GM21619 (cell line): ENCODE results near the gene CHERP.
A peak's percentile ranks its signal among the peaks of the same experiment; 100 is the strongest.
"Not testable (repeated sequence)": the region's sequence is repeated elsewhere in the genome, so short reads cannot be mapped to it uniquely, and the experiment has no call there.

Source experiments
- ATAC-seq: cut with Tn5 transposase; IDR thresholded peaks from one replicate; pipeline ENCODE4 v1.9.1; 2021; ENCODE audit not compliant: unreplicated experiment

Gene CHERP

DNA sequence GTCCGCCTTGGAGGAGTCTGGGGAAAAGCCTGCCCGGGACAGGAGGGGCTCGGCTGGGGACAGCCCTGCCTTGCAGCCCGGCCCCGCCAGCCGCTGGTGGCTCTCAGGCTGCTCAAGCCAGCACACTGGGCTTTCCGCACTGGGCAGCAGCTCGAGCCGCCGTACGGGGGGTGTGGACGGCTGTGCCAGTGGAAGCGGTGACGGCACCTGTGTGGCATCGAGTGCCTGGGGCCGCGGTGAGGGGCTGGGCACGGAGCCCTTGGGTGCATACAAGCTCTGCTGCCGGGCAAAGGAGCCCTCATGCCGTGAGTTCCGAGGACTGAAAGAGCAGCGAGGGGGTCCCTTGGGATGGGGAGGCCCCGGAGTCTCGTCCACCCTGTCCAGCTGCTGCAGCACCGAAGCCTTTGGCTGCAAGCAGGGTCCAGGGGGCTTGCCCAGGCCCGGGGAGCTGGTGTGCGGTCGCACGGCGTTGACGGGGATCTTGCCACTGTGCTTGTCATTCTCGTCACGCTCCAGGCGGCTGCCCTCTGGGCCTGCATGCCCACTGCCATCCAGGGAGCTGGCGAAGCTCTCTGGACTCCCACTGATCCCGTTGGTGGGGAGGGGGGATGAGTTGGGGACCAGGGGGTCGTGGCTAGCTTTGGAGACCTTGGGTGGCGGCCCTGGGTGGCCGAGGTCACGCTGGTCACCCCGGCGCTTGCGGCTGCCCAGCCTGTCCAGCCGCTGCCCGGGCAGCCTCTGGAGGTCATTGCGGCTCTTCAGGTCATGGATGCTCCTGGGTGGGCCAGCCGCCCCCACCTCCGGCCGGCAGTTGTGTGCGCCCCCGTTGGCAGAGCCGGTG, 34.7 kb upstream of the CHERP start:
- ATAC-seq: no peak

DNA sequence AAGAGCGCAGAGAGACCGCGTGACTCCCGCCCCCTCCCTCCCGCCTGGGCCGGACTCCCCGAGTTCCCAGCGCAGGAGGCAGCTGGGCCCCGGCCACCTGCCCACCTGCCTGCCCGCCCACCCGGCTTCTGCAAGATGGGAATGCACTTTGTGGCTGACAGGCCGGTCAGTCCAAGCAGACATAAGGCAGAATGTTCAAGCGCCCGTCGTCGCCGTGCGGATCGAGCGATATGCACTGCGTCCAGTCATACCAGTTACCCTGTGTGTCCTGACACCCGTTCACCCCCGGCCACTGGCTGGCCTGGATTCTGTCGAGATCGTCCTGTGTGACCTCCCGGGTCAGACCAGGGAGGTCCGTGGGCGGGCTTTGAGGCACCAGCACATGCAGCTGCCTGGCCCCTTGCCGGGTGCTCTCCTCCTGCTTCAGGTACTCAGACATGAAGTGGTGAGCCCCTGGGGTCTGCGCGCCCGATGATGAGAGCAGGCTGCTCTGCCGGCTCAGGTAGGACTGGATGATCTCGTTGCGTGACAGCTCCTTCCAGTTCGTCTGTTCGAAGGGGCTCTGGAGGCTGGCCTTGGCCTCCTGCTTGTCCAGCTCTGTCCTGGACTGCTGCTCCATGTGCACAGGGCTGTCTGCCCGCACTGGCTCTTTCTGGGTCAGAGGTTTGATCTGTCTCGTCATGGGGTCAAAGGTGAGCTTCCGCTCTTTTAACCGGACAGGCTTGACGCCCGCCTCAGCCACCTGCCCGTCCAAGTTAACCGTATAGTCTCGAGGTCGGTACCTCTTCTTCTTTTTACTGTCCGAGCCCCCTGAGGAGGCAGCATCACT, 33.8 kb upstream of the CHERP start:
- ATAC-seq: no peak

DNA sequence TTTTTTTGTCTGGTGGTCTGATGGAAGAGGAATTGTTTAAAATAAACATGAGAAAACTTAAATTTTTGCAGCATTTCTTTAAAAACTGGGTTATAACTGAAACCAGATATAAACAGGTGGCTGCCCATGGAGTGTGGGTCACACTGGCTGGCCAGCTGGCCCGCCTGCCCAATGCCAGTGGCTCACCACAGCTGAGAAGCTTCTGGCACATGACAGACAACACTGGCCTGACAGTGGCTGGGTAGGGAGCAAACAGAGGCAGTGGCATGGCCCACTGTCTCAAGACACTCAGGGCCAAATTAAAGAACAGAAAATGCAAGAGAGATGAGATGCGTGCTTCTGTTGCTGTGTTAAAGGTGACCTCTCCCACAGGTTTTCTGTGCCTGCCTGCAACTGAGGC, 33.0 kb upstream of the CHERP start:
- no peak for ATAC-seq

GRCh38 chr19:16573925-16574324, 31.7 kb upstream of the CHERP start:
- ATAC-seq: no peak

- ATAC-seq: no peak
Observed at GRCh38 chr19:16573296-16573695, 31.1 kb upstream of the CHERP start.

DNA sequence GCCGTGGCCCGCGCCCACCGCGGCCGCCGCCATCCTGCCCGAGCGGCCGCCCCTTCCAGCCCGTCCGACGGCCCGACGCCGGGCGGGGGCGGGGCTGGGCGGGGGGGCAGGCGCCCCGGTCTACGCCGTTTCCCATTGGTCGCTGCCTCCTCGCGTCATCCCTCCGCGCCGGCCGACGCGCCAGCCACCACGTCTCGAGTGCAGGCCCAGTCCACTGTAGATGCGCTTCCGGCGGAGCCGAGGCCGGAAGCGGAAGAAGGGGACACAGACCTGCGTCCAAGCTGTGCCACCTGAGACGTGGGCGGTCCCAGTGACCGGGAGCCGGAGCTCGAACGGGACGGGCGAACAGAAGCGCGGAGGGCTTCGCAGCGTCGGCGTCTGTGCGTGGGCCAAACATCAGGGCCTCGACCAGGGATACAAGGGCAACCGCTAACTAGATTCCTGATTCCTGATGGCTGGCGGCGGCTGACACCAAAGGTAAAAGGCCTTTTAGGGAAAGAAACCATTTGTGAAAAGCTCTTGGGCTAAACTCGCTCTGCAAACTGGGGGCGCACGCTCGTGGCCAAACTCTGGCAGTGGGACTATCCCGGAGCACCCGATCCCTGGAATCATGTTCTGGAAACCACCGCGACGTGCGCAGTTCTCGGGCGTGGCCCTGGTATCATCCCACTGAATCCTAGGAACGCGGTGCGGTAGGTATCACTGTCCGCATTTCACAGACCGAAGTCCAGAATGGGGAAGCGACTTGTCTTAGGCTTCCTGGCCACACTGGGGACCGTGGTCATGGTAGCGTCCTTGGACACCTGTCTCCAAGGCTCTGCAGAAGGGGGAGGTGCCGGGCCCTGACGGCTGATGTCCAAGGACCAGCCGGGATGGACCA, 30.3 kb upstream of the CHERP start, which contains the start of gene SLC35E1:
Gene SLC35E1, minus strand, starts transcription at position 84 of the 880 bp plus-strand sequence. Its CDS starts 51 bp downstream, at position 33.
- peak; percentile 84 for ATAC-seq

- ATAC-seq: peak; percentile 20
Observed at GRCh38 chr19:16571822-16572331, 29.6 kb upstream of the CHERP start.

DNA sequence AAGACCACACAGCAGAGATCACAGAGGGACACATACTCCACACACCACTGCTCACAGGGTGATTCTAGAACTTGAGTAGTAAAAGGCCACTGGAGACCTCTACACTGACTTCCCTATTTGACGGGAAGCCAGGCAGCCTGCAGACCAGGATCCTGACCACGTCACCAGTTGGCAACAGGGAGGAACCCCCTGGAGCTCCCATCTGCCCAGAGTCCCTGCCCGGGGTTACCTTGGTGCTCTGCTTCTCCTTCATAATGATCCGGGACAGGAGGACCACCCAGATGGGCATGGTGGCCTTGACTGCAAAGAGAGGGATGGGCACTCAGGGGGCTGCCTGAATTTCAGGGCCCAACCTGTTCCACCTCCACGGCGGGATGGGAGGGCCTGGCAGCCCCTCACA, 29.0 kb upstream of the CHERP start:
- no peak for ATAC-seq

DNA sequence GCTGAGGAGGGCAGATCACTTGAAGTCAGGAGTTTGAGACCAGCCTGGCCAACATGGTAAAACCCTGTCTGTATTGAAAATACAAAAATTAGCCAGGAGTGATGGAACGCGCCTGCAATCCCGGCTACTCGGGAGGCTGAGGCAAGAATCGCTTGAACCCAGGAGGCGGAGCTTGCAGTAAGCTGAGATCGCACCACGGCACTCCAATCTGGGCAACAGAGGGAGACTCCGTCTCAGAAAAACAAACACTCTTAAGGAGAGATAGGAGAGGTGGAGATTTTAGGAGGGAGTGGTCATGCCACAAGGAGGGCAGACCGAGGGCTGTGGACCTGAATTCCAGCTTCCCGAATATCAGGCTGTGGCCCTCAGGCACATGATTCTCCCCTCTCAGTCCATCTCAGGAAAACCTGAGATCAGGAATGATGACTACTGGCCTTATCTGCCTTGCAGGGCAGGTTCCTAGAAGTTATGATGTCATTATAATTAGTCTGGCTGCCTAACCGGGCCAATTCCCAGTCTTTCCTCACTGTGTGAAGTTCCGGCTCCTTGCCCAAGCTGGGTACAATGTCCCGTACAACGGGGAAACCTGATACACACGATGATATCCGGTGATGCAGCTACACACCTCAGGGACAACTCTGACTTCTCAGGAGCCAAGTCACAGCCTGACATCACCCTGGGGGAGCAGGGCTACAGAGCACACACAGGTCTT, 27.5 kb upstream of the CHERP start:
- no peak for ATAC-seq

DNA sequence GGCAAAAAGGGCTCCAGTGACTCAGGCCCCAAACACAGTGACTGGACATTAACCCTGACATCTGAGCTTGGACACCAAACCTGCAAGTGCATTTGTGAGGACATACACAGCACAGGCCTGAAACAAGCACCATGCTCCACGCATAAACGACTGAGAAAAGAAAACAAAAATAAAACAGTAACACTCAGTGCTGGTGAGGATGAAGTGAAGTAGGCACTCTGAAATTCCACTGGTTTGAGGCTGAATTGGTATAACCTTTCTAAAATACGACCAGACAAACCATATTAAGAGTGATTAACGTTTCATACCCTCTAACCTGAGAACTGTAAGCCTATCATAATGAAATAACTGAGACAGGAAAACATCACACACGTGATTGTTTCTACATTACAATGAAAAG, 24.5 kb upstream of the CHERP start:
- ATAC-seq: no peak

DNA sequence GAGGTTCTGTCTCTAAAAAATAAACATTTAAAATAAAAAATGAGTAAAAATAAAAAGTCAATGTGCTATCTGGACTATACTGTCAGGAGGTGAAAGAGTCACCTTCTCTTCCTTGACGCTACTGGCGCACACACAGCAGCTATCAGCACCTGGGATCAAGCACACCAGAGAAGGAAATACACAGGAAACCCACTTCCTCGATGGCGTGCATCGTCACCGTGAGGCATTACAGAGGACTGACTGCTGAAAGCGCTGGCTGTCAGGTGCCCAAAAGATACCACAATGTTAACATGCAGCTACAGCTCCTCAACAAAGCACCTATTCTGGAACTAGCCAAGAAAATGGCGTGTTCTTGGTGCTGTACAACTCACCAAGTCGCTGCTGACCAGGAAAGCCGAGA, 23.9 kb upstream of the CHERP start:
- no peak for ATAC-seq

GRCh38 chr19:16564842-16565241, 22.6 kb upstream of the CHERP start:
- ATAC-seq: no peak

DNA sequence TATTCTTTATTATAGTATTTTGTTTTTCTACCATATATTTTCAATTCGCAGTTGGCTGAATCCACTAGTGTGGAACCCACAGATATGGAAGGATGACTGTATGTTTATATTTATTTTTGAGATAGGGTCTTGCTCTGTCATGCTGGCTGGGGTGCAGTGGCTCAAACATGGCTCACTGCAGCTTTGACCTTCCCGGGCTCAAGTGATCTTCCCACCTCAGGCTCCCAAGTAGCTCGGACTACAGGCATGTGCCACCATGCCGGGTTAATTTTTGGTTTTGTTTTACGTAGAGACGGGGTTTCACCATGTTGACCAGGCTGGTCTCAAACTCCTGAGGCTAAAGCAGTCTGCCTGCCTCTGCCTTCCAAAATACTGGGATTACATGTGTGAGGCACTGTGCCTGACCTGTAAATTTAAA, 20.4 kb upstream of the CHERP start:
- ATAC-seq: no peak

GRCh38 chr19:16561382-16561781, 19.1 kb upstream of the CHERP start:
- ATAC-seq: no peak

- ATAC-seq: no peak
Observed at GRCh38 chr19:16559780-16560276, 17.6 kb upstream of the CHERP start.

DNA sequence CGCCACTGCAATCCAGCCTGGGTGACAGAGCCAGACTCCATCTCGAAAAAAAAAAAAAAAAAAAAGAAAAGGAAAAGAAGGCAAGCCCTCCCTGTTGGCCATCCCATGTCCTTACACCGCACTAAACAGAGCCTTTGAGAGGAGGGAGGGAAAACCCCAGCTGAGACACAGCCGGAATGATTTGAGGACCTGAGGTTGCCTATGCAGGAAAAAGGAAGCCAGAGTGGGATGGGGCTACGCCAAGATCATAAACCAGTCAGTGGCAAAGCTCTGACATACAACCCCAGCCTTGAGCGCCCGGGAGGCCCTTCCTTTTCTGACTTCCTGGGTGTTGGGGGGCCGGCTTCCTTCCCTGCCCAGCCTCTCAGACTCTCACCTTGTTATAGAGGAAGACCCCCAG, 12.5 kb upstream of the CHERP start:
- ATAC-seq: no peak

DNA sequence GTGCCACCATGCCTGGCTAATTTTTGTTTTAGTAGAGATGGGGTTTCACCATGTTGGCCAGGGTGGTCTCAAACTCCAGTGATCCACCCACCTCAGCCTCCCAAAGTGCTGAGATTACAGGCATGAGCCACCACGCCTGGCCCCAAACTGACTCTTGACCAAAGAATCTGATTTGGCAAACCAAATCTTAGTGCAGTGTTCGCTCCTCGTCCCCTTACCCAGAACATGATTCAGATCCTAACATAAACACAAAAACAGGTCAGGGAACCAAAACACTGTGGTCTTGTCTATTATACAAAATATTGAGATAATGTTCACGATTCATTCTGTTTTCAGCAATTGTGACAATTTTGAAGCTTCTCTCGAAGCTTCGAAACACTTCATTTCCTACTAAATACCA, 9.7 kb upstream of the CHERP start:
- not testable (repeated sequence) for ATAC-seq

- no peak for ATAC-seq
Observed at GRCh38 chr19:16548956-16549355, 6.7 kb upstream of the CHERP start.

- ATAC-seq: no peak
Observed at GRCh38 chr19:16544473-16545231, 2.4 kb upstream of the CHERP start.
